AG10803 (cell line): ENCODE data around the gene KIRREL1.

ENCODE experiments used
- DNase-seq: peaks from one replicate; pipeline ENCODE4 v3.0.0; 2010; ENCODE audit warnings: low read depth
- H3K4me3 ChIP-seq: 2 replicates; pipeline ENCODE4 v1.5.1; 2011; ENCODE audit warnings: mild to moderate bottlenecking, low read length, control low read depth
- TF ChIP-seq, protein P1 (sequence below): conservative IDR thresholded peaks from 2 replicates; pipeline ENCODE4 v1.5.1; 2011; ENCODE audit warnings: mild to moderate bottlenecking, low read length, control low read depth, inconsistent platforms

KIRREL1 gene

DNA sequence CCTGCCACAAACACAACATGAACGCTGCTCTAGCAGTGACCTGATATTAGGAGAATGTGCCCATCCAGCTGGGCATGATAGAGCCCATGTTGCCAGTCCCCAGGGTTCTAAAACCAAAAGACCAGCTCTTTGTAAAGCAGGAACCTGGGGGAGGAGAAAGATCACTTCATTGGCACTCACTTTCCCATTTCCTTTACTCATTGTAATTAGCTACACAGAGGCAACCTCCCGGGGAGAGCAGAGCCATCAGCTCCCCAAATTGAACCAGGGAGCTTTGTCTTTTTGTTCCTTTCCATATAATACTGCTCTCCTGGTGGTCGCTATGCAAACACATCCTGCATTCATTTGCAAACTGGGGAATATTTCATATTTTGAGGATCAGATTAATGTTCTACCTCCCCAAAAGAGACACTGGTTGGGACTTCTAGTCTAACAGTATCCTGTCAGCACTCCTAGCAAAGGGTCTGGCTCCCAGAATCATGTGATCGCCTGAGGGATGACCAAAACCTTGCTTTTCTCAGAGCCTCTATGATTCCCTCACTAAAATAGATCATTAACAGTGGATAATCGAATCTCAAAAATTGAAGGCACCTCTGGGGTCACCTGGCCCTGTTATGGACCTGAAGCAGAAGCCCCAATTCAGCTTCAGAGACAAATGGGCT lies 110.5 kb downstream of the KIRREL1 start:
- no peak overlapping the region for H3K4me3 ChIP-seq
- no peak for DNase-seq
- TF ChIP-seq, protein P1, sequence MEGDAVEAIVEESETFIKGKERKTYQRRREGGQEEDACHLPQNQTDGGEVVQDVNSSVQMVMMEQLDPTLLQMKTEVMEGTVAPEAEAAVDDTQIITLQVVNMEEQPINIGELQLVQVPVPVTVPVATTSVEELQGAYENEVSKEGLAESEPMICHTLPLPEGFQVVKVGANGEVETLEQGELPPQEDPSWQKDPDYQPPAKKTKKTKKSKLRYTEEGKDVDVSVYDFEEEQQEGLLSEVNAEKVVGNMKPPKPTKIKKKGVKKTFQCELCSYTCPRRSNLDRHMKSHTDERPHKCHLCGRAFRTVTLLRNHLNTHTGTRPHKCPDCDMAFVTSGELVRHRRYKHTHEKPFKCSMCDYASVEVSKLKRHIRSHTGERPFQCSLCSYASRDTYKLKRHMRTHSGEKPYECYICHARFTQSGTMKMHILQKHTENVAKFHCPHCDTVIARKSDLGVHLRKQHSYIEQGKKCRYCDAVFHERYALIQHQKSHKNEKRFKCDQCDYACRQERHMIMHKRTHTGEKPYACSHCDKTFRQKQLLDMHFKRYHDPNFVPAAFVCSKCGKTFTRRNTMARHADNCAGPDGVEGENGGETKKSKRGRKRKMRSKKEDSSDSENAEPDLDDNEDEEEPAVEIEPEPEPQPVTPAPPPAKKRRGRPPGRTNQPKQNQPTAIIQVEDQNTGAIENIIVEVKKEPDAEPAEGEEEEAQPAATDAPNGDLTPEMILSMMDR: no peak

DNA sequence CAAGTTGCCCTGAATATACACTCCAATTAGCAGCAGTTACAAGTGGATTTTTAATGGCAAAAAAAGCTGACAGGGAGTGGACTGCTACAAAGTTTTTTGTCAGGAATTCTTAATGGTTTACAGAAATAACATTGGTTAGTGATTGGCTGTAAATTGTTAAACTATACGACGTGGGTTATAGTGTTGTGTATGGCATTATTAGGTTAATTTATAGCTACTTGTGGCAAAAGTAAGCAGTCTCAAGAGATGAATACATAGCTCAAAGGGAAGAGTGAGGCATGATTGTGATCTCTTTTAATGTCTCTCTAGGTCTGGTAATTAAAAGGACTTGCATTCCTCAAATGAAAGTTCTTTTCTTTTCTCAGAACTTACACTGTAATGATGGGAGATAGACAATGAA lies 111.4 kb downstream of the KIRREL1 start:
- no peak for DNase-seq
- TF ChIP-seq, protein P1: no peak
- H3K4me3 ChIP-seq: no peak overlapping the region

DNA sequence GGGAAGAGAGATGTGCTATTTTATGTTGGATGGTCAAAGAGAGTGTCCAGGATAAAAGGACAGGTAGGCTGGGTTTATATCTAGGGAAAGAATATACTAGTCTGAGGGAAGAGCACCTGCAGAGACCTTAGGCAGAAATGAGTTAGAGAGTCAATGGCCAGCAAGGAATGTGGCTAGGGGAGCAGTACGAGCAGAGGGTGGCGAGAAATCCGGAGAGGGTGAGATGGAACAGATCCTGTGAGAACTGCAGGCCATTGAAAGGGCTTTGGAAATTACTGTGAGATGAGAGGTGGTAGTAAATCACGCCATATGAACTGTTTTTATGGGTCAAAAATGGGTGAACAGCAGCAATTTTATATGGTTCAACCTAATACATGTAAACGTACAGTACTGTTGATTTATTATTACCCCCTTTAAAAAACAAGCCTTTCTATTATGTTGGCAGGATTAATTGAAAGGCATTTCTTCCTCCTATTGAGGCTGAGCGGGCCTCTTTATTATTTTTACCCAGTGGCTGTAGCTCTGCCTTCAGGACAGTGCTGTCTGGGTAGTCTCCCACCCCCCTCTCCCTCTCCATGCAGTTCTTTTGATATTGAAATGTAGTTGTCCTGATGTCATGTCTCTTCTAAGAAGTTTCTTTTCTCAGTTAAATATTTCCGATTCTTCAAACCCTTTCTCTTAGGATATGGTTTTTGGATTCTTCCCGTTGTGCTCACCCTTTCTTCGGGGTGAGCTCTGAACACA lies 112.1 kb downstream of the KIRREL1 start:
- no peak overlapping the region for H3K4me3 ChIP-seq
- no peak for DNase-seq
- TF ChIP-seq, protein P1: no peak

DNA sequence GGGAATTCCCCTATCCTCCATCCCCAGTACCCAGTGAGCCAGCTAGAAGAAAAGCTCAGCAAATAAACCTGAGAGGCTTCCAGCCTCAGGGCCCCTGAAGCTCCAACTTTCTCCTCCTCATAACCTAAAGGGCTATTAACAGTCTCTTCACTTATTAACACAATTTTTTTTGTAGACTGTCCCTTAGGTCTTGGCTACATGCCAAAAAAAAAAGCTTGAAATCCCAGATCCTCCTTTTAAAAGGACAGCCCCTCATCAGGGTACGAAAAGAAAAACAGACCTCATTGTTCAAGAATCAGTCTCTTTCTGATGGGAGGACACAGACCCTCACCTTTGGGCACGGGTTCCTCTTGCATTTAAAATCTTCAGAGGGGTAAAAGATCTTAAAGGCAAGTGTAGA lies 114.5 kb downstream of the KIRREL1 start:
- H3K4me3 ChIP-seq: no peak overlapping the region
- TF ChIP-seq, protein P1: no peak
- DNase-seq: no peak

DNA sequence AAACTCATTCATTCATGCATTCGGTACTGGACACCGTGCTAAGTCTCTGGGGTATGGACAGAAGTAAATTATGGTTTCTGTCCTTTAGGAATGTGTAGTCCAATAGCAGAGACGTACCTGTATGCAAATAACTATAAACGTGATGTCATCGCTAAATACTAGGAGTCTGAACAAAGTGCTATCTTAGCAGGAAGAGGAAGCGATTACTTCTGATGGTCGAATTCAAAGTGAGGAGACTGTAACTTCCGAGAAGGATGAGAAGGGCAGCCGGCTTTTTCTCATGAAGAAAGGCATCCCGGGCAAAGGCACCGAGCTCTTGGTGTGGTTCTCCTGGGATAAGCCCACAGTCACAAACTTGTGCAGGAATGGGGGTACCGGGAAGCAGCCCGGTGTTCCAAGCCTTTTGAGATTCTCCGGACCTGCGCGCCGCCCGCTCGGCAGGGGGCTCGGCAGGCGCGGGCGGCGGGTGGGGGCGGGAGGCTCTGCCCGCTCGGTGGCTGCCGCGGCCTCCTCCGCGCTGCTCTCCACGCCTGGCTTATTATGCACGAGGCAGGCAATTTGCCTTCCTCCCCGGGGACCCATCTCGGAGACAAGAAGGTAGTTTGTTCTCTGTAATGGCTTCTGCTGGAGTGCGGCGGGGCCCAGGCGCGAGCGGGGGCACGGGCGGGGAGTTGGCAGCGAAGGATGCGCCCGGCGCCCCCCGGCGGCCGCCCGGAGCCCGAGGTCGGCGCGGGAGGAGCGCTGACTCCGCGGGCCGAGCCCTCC lies 119.7 kb downstream of the KIRREL1 start:
- peak; percentile 10 for DNase-seq
- peak overlapping the region; percentile 51 for H3K4me3 ChIP-seq
- TF ChIP-seq, protein P1: 0 out of 2 replicates have a peak, but pooled peaks have one; percentile 12

DNA sequence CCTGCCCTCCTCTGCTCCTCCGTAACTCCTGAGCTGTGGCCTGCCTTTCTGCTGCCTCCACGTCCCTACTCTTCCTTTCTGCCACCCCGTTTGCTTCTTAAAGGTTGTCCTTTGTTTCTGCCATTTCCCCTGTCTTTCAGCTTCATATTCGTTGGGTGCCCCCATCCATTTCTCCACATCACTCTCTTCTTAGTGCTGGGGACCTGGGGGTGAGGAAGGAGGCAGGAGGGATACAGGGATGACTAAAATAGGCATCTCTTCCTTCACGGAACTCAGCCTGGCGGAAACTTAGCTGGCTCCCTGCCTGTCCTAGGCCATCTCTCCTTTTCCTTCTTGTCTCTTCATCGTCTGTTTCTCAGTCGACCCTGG lies 120.3 kb downstream of the KIRREL1 start:
- H3K4me3 ChIP-seq: no peak overlapping the region
- DNase-seq: no peak
- TF ChIP-seq, protein P1: no peak
